MM.1S (cell line): ENCODE data around the gene IL22RA2.

ENCODE experiments used
- DNase-seq: peaks from one replicate; pipeline ENCODE4 v3.0.0-alpha.2; 2015
- H2AFZ ChIP-seq: fragments of 300-600 bp; sonication (generic); 2 replicates; pipeline ENCODE4 v1.6.0; 2016; ENCODE audit warnings: antibody characterized with exemption, low read length
- H3F3A ChIP-seq: fragments of 300-600 bp; sonication (generic); 2 replicates; pipeline ENCODE4 v1.6.1; 2016; ENCODE audit warnings: mild to moderate bottlenecking, antibody characterized with exemption, low read length, moderate library complexity, mixed read lengths; ENCODE audit not compliant: insufficient read depth
- H3K27ac ChIP-seq: fragments of 300-600 bp; sonication (generic); 2 replicates; pipeline ENCODE4 v1.5.1; 2016; ENCODE audit warnings: mild to moderate bottlenecking, low read length
- H3K27me3 ChIP-seq: fragments of 300-600 bp; sonication (generic); replicated peaks from 2 replicates; pipeline ENCODE4 v1.6.0; 2016; ENCODE audit warnings: low read length; ENCODE audit not compliant: insufficient read depth
- H3K36me3 ChIP-seq: fragments of 300-600 bp; sonication (generic); replicated peaks from 2 replicates; pipeline ENCODE4 v1.6.1; 2016; ENCODE audit warnings: mild to moderate bottlenecking, low read length, mixed read lengths; ENCODE audit not compliant: insufficient read depth
- H3K4me1 ChIP-seq: fragments of 300-600 bp; sonication (generic); 2 replicates; pipeline ENCODE4 v1.6.1; 2016; ENCODE audit warnings: low read length, mixed read lengths
- H3K4me2 ChIP-seq: fragments of 300-600 bp; sonication (generic); 2 replicates; pipeline ENCODE4 v1.6.0; 2016; ENCODE audit warnings: low read depth, low read length
- H3K4me3 ChIP-seq: fragments of 300-600 bp; sonication (generic); 2 replicates; pipeline ENCODE4 v1.5.1; 2016; ENCODE audit warnings: low read length, mixed read lengths
- H3K79me2 ChIP-seq: fragments of 300-600 bp; sonication (generic); 2 replicates; pipeline ENCODE4 v1.6.1; 2016; ENCODE audit warnings: mixed run types, low read length, mixed read lengths
- H3K9ac ChIP-seq: fragments of 300-600 bp; sonication (generic); 2 replicates; pipeline ENCODE4 v1.6.1; 2016; ENCODE audit warnings: low read length, mixed read lengths
- H3K9me2 ChIP-seq: fragments of 300-600 bp; sonication (generic); replicated peaks from 2 replicates; pipeline ENCODE4 v1.6.1; 2016; ENCODE audit warnings: mild to moderate bottlenecking, low read length, mixed read lengths; ENCODE audit not compliant: insufficient read depth
- H3K9me3 ChIP-seq: fragments of 300-600 bp; sonication (generic); replicated peaks from 2 replicates; pipeline ENCODE4 v1.6.1; 2016; ENCODE audit warnings: mild to moderate bottlenecking, low read length, mixed read lengths; ENCODE audit not compliant: insufficient read depth
- H4K20me1 ChIP-seq: fragments of 300-600 bp; sonication (generic); 2 replicates; pipeline ENCODE4 v1.6.1; 2016; ENCODE audit warnings: mild to moderate bottlenecking, low read length, moderate library complexity, mixed read lengths; ENCODE audit not compliant: insufficient read depth
- CTCF ChIP-seq: fragments of 300-600 bp; sonication (generic); IDR thresholded peaks from 2 replicates; pipeline ENCODE4 v1.5.1; 2016; ENCODE audit warnings: antibody characterized with exemption, low read length, mixed read lengths
- EZH2 ChIP-seq: fragments of 300-600 bp; sonication (generic); optimal IDR thresholded peaks from 2 replicates; pipeline ENCODE3; 2017; ENCODE audit warnings: low read depth, mild to moderate bottlenecking, antibody characterized with exemption, low read length, mixed read lengths
- EZH2phosphoT487 ChIP-seq: fragments of 300-600 bp; sonication (generic); IDR thresholded peaks from 2 replicates; pipeline ENCODE4 v1.6.1; 2018; ENCODE audit warnings: antibody characterized with exemption, low read length

The IL22RA2 gene

GRCh38 chr6:137150072-137150471, 23.4 kb downstream of the IL22RA2 start:
- no peak overlapping the region for H3K27ac ChIP-seq
- no peak overlapping the region for H2AFZ ChIP-seq
- H3K36me3 ChIP-seq: no peaks in the 10 kb centered on the region
- TF ChIP-seq EZH2 (no peak), CTCF (no peak), EZH2phosphoT487 (no peak)
- H3F3A ChIP-seq: no peaks in the 10 kb centered on the region
- H3K4me3 ChIP-seq: no peak overlapping the region
- no peaks in the 10 kb centered on the region for H3K9me3 ChIP-seq
- H3K9ac ChIP-seq: no peak overlapping the region
- no peaks in the 10 kb centered on the region for H3K27me3 ChIP-seq
- DNase-seq: no peak
- H3K79me2 ChIP-seq: no peaks in the 10 kb centered on the region
- H3K4me1 ChIP-seq: no peaks in the 10 kb centered on the region
- no peaks in the 10 kb centered on the region for H4K20me1 ChIP-seq
- H3K9me2 ChIP-seq: no peaks in the 10 kb centered on the region
- no peak overlapping the region for H3K4me2 ChIP-seq

GRCh38 chr6:137149035-137149393, 24.4 kb downstream of the IL22RA2 start:
- Histone ChIP-seq H3F3A (no peaks in the 10 kb centered on the region), H3K4me3 (no peak overlapping the region), H3K27ac (no peak overlapping the region), H3K9me2 (no peaks in the 10 kb centered on the region), H3K27me3 (no peaks in the 10 kb centered on the region), H3K4me1 (no peaks in the 10 kb centered on the region), H4K20me1 (no peaks in the 10 kb centered on the region), H3K9ac (no peak overlapping the region), H3K4me2 (no peak overlapping the region), H3K36me3 (no peaks in the 10 kb centered on the region), H2AFZ (no peak overlapping the region), H3K9me3 (no peaks in the 10 kb centered on the region), H3K79me2 (no peaks in the 10 kb centered on the region)
- no peak for TF ChIP-seq EZH2
- no peak for TF ChIP-seq CTCF
- TF ChIP-seq EZH2phosphoT487: no peak
- no peak for DNase-seq

- H3K27ac ChIP-seq: no peak overlapping the region
- H3K9ac ChIP-seq: no peak overlapping the region
- no peak overlapping the region for H2AFZ ChIP-seq
- no peaks in the 10 kb centered on the region for H3K4me1 ChIP-seq
- no peaks in the 10 kb centered on the region for H3K9me2 ChIP-seq
- no peak overlapping the region for H3K4me3 ChIP-seq
- DNase-seq: no peak
- no peaks in the 10 kb centered on the region for H3K27me3 ChIP-seq
- H3F3A ChIP-seq: no peaks in the 10 kb centered on the region
- no peaks in the 10 kb centered on the region for H3K79me2 ChIP-seq
- no peak overlapping the region for H3K4me2 ChIP-seq
- no peaks in the 10 kb centered on the region for H3K9me3 ChIP-seq
- no peaks in the 10 kb centered on the region for H4K20me1 ChIP-seq
- H3K36me3 ChIP-seq: no peaks in the 10 kb centered on the region
- TF ChIP-seq CTCF: no peak
- no peak for TF ChIP-seq EZH2
- no peak for TF ChIP-seq EZH2phosphoT487
Measured at GRCh38 chr6:137148306-137149034, 25.0 kb downstream of the IL22RA2 start.
